ENCODE results near the gene GRK1.

DNA sequence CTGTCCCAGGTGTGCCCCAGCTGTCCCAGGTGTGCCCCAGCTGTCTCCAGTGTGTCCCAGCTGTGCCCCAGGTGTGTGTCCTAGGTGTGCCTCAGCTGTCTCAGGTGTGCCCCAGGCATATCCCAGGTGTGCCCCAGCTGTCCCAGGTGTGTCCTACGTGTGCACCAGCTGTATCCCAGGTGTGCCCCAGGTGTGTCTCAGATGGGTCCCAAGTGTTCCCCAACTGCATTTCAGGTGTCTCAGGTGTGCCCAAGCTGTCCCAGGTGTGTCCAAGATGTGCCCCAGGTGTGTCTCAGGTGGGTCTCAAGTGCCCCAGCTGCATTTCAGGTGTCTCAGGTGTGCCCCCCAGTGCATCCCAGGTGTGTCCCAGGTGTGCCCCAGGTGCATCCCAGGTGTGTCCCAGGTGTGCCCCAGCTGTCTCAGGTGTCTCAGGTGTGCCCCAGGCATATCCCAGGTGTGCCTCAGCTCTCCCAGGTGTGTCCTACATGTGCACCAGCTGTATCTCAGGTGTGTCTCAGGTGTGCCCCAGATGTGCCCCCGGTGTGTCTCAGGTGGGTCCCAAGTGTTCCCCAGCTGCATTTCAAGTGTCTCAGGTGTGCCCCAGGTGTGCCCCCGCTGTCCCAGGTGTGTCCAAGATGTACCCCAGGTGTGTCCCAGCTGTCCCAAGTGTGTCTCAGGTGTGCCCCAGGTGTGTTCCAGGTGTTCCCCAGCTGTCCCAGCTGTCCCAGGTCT, 1.3 kb upstream of the GRK1 start:
- TF ChIP-seq, protein P1, sequence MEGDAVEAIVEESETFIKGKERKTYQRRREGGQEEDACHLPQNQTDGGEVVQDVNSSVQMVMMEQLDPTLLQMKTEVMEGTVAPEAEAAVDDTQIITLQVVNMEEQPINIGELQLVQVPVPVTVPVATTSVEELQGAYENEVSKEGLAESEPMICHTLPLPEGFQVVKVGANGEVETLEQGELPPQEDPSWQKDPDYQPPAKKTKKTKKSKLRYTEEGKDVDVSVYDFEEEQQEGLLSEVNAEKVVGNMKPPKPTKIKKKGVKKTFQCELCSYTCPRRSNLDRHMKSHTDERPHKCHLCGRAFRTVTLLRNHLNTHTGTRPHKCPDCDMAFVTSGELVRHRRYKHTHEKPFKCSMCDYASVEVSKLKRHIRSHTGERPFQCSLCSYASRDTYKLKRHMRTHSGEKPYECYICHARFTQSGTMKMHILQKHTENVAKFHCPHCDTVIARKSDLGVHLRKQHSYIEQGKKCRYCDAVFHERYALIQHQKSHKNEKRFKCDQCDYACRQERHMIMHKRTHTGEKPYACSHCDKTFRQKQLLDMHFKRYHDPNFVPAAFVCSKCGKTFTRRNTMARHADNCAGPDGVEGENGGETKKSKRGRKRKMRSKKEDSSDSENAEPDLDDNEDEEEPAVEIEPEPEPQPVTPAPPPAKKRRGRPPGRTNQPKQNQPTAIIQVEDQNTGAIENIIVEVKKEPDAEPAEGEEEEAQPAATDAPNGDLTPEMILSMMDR (IDR thresholded peaks at IDR 0.05): no peak
- TF ChIP-seq POLR2AphosphoS5 (IDR thresholded peaks at IDR 0.05) (no peak), POLR2A (IDR thresholded peaks at IDR 0.05) (no peak)

All from breast epithelium (tissue), 3 donors.